CD14-positive monocyte (primary cell): Measurements from ENCODE around the gene DNAJA3. TPM values are rescaled to one million over a fixed set of nuclear protein-coding genes. Genes with fewer than 3 reads are reported as not detected.
A peak's percentile ranks its signal among the peaks of the same experiment; 100 is the strongest.

ENCODE experiments used
- DNase-seq, 3 donors: peaks; one replicate each; pipeline ENCODE4 v3.0.0-alpha.2; 2011 to 2022
- H2AFZ ChIP-seq: 2 replicates; pipeline ENCODE4 v1.6.0; 2012; ENCODE audit warnings: mild to moderate bottlenecking, low read depth, low read length, inconsistent platforms; ENCODE audit not compliant: insufficient read depth, poor library complexity, severe bottlenecking
- H3K27ac ChIP-seq, 2 donors: 1 replicate in 1 of 2; 2 replicates in 1 of 2; pipeline ENCODE4 v1.5.1; 2012 to 2013; ENCODE audit warnings: low read length in 2 of 2, control low read depth in 1 of 2, inconsistent platforms in 1 of 2, low read depth in 1 of 2, mild to moderate bottlenecking in 1 of 2
- H3K27me3 ChIP-seq, 2 donors: one replicate each; pipeline versions ENCODE4 v1.6.0 to v1.6.1; 2011 to 2013; ENCODE audit warnings: low read length in 2 of 2; ENCODE audit not compliant: control insufficient read depth in 2 of 2, insufficient read depth in 2 of 2
- H3K36me3 ChIP-seq, 2 donors: replicated peaks in 1 of 2; 1 replicate in 1 of 2; 2 replicates in 1 of 2; pipeline versions ENCODE4 v1.5.1 to v1.6.1; 2012 to 2013; ENCODE audit warnings: low read length in 2 of 2, control low read depth in 1 of 2, inconsistent platforms in 1 of 2, mild to moderate bottlenecking in 1 of 2; ENCODE audit not compliant: insufficient read depth in 2 of 2, control insufficient read depth in 1 of 2
- H3K4me1 ChIP-seq, 2 donors: 1 replicate in 1 of 2; 2 replicates in 1 of 2; pipeline versions ENCODE4 v1.5.1 to v1.6.1; 2012 to 2013; ENCODE audit warnings: low read length in 2 of 2, control low read depth in 1 of 2, inconsistent platforms in 1 of 2, mild to moderate bottlenecking in 1 of 2, moderate library complexity in 1 of 2; ENCODE audit not compliant: insufficient read depth in 2 of 2, control insufficient read depth in 1 of 2
- H3K4me2 ChIP-seq: replicated peaks from 2 replicates; pipeline ENCODE3; 2012; ENCODE audit warnings: low read length, moderate library complexity, mild to moderate bottlenecking; ENCODE audit not compliant: poor library complexity, severe bottlenecking; ENCODE audit errors: extremely low read depth
- H3K4me3 ChIP-seq, 3 experiments: fragments of 200-600 bp in 1 of 3; sonication (generic) in 1 of 3; replicated peaks in 1 of 3; 1 replicate in 2 of 3; 2 replicates in 1 of 3; pipeline ENCODE4 v1.5.1; 2011 to 2013; ENCODE audit warnings: low read length in 3 of 3, mild to moderate bottlenecking in 3 of 3, control low read depth in 2 of 3, low read depth in 2 of 3, inconsistent platforms in 1 of 3, moderate library complexity in 1 of 3
- H3K79me2 ChIP-seq: 2 replicates; pipeline ENCODE4 v1.6.0; 2012; ENCODE audit warnings: mild to moderate bottlenecking, control low read depth, inconsistent platforms, low read length, moderate library complexity; ENCODE audit not compliant: insufficient read depth
- H3K9ac ChIP-seq: 2 replicates; pipeline ENCODE4 v1.6.0; 2017; ENCODE audit warnings: low read length, mild to moderate bottlenecking; ENCODE audit not compliant: insufficient read depth, poor library complexity, severe bottlenecking
- H3K9me3 ChIP-seq, 2 donors: replicated peaks in 1 of 2; 1 replicate in 1 of 2; 2 replicates in 1 of 2; pipeline versions ENCODE4 v1.5.1 to v1.6.1; 2012 to 2013; ENCODE audit warnings: low read length in 2 of 2, control low read depth in 1 of 2; ENCODE audit not compliant: control insufficient read depth in 1 of 2, insufficient read depth in 1 of 2
- H4K20me1 ChIP-seq: 2 replicates; pipeline ENCODE4 v1.6.0; 2012; ENCODE audit warnings: mild to moderate bottlenecking, low read length, control low read depth, moderate library complexity; ENCODE audit not compliant: insufficient read depth
- H3K27ac Mint-ChIP-seq, 7 donors: one replicate each; pipeline ENCODE4 v1.8.0; 2020; ENCODE audit warnings: mild to moderate bottlenecking in 7 of 7, mixed read lengths in 7 of 7, moderate library complexity in 6 of 7, inconsistent platforms in 2 of 7
- H3K27me3 Mint-ChIP-seq, 3 donors: one replicate each; pipeline ENCODE4 v1.8.0; 2021 to 2022; ENCODE audit warnings: low read depth in 3 of 3, mild to moderate bottlenecking in 3 of 3, mixed read lengths in 3 of 3, moderate library complexity in 3 of 3, inconsistent platforms in 1 of 3
- H3K36me3 Mint-ChIP-seq, 2 donors: one replicate each; pipeline ENCODE4 v1.8.0; 2020; ENCODE audit warnings: mixed read lengths in 2 of 2, inconsistent platforms in 1 of 2, mild to moderate bottlenecking in 1 of 2
- H3K4me1 Mint-ChIP-seq: one replicate; pipeline ENCODE4 v1.8.0; 2020; ENCODE audit warnings: mild to moderate bottlenecking, mixed read lengths
- H3K4me3 Mint-ChIP-seq, 2 donors: one replicate each; pipeline ENCODE4 v1.8.0; 2020; ENCODE audit warnings: mild to moderate bottlenecking in 2 of 2, mixed read lengths in 2 of 2, moderate library complexity in 1 of 2
- H3K9me3 Mint-ChIP-seq, 7 donors: one replicate each; pipeline ENCODE4 v1.8.0; 2020 to 2022; ENCODE audit warnings: mixed read lengths in 7 of 7, mild to moderate bottlenecking in 6 of 7, moderate library complexity in 6 of 7, inconsistent platforms in 2 of 7
- CTCF ChIP-seq: fragments of 200-600 bp; IDR thresholded peaks from one replicate; pipeline ENCODE4 v1.8.0; 2022; ENCODE audit warnings: antibody characterized with exemption, mild to moderate bottlenecking
- WGBS: methylation state at CpG from one replicate; pipeline ENCODE4 v1.1.5; 2013; ENCODE audit warnings: missing lambda C conversion rate; ENCODE audit not compliant: insufficient coverage; 5-methylcytosine and 5-hydroxymethylcytosine counted together
- intact Hi-C, 2 donors: fragments of 100-400 bp; cut with micrococcal nuclease; formaldehyde crosslinking; loops; one replicate each; pipeline versions ENCODE4 v1.15.0 to v1.15.1; 2023
- polyA plus RNA-seq, 3 donors: library from polyadenylated mRNA; depleted of rRNA in 1 of 3; unstranded in 2 of 3; stranded (reverse) in 1 of 3; fragments of 300-500 nt in 2 of 3; fragments of >200 nt in 1 of 3; fragmentation: Illumina TruSeq in 2 of 3; gene quantifications; 1 replicate in 2 of 3; 2 replicates in 1 of 3; pipeline ENCODE4 v1.2.3, GENCODE V29; 2012 to 2021

The DNAJA3 gene
- polyA plus RNA-seq, 3 donors, result 17.1 to 27.9 (median 19.5) TPM

DNA sequence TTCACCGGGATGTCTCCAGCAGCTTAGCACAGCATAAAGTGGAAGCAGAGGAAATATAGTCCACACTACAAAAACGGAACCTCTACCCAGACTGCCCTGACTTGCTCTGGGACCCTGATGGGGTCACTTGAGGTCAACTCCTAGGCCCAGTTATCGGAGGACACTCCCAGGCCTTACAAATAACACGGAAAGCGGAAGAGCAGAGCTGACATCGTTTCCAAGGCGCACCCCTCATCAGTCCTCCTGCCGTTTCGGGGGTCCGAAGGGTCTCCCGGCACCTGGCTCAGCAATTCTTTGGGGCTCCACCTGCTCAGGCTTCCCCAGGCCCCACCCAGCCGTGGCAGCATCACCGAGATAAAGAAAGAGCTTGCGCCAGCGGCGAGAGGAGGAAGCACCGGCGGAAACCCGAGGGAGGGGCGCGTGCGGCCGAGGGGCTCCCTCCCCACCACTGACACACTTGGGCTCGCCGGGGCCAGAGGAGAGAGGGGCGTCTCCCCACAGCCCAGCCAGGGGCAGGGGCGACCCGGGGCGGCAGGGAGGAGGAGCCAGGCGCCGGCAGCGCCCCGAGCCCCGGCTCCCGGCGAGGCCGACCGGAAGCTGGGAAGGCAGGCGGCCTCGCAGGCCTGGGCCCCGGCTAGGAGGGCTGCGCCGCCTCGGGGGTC lies 10.0 kb upstream of the DNAJA3 start:
- TF ChIP-seq CTCF, result no peak
- intact Hi-C loops, result loop anchor here (1.0 to 5.0 kb wide), 3 partner anchors 10 to 202 kb away; partner anchors contain the start of genes DNAJA3 (in 1 of the 2) and HMOX2 (in 1 of the 2)
- Histone ChIP-seq H3K27me3 (no peaks in the 10 kb centered on the region), H3K9me3 (no peaks in the 10 kb centered on the region), H3K4me2 (peak overlapping the region; percentile 72), H2AFZ (peak overlapping the region; percentile 54), H3K4me1 (peaks cover 43 to 55% of the 10 kb centered on the region in 2 donors), H3K36me3 (peaks cover 26 to 28% of the 10 kb centered on the region in 2 donors), H3K9ac (peak overlapping the region; percentile 97), H4K20me1 (peaks cover 57% of the 10 kb centered on the region), H3K27ac (peak overlapping the region; percentile 86 to 96), H3K4me3 (peak overlapping the region; percentile 67 to 96 (median 86)), H3K79me2 (peaks cover 54% of the 10 kb centered on the region)
- peaks cover 46% of the 10 kb centered on the region for H3K4me1 Mint-ChIP-seq
- H3K9me3 Mint-ChIP-seq, result no peaks in the 10 kb centered on the region
- DNase-seq, result peak; percentile 90 to 94 (median 90)
- WGBS, result under 1% methylated on average over 39 of the region's 44 CpGs
- H3K27ac Mint-ChIP-seq, result peak overlapping the region; percentile 95 to 99 (median 97)
- peak overlapping the region; percentile 97 to 98 for H3K4me3 Mint-ChIP-seq
- peaks cover 0 to 4% (median 0%) of the 10 kb centered on the region in 3 donors for H3K27me3 Mint-ChIP-seq
- H3K36me3 Mint-ChIP-seq, result peaks cover 31 to 47% of the 10 kb centered on the region in 2 donors

- peaks cover 50 to 62% of the 10 kb centered on the region in 2 donors for H3K4me1 ChIP-seq
- intact Hi-C loops, result loop anchor here (1.0 to 5.0 kb wide), 3 partner anchors 9 to 201 kb away; partner anchors contain the start of genes DNAJA3 (in 1 of the 2) and HMOX2 (in 1 of the 2)
- DNase-seq, result peak; percentile 85 to 93 (median 87)
Observed at GRCh38 chr16:4416200-4417032, 9.3 kb upstream of the DNAJA3 start, which contains the start of gene CORO7. TSS of gene CORO7 (minus strand) at chr16:4416596. CDS start at chr16:4416518, 78 bp downstream.

More at GRCh38 chr16:4416200-4417032, 9.3 kb upstream of the DNAJA3 start, which contains the start of gene CORO7:
- Histone ChIP-seq H3K27ac (peak within 1 kb of the TSS; percentile 86 to 96), H3K4me2 (peak within 1 kb of the TSS; percentile 72), H4K20me1 (peaks cover 49% of the 10 kb centered on the region), H2AFZ (peak within 1 kb of the TSS; percentile 54), H3K9me3 (no peaks in the 10 kb centered on the region), H3K9ac (peak within 1 kb of the TSS; percentile 97), H3K36me3 (peaks cover 19 to 20% of the 10 kb centered on the region in 2 donors), H3K4me3 (peak within 1 kb of the TSS; percentile 67 to 96 (median 86)), H3K27me3 (no peaks in the 10 kb centered on the region), H3K79me2 (peaks cover 46% of the 10 kb centered on the region)
- no peaks in the 10 kb centered on the region for H3K9me3 Mint-ChIP-seq
- peaks cover 0 to 4% (median 0%) of the 10 kb centered on the region in 3 donors for H3K27me3 Mint-ChIP-seq
- H3K4me1 Mint-ChIP-seq, result peaks cover 54% of the 10 kb centered on the region
- no peak for TF ChIP-seq CTCF
- H3K27ac Mint-ChIP-seq, result peak within 1 kb of the TSS; percentile 95 to 99 (median 97)
- peak within 1 kb of the TSS; percentile 97 to 98 for H3K4me3 Mint-ChIP-seq
- H3K36me3 Mint-ChIP-seq, result peaks cover 25 to 40% of the 10 kb centered on the region in 2 donors
- under 1% methylated on average over 78 of the region's 92 CpGs for WGBS
